Panc1 (cell line): ENCODE data around the gene BPTF. TPM values are rescaled to one million over a fixed set of nuclear protein-coding genes. Genes with fewer than 3 reads are reported as not detected.
"Not testable (repeated sequence)": the region's sequence is repeated elsewhere in the genome, so short reads cannot be mapped to it uniquely, and the experiment has no call there.

Experiments used
- ATAC-seq: fragments of 200-7000 bp; cut with Tn5 transposase; 2 replicates; pipeline ENCODE4 v1.9.1; 2020; ENCODE audit warnings: mild to moderate bottlenecking, moderate library complexity
- BruUV-seq: library from RNA; stranded (reverse); fragments of 400-500 nt; replicated peaks from 2 replicates; lab custom pipeline; 2021; lab: Mats Ljungman, UMichigan
- CTCF ChIA-PET: fragments of 300-600 bp; sonication (Branson Sonifier 250); formaldehyde crosslinking; loops from one replicate; lab custom pipeline; 2022; ENCODE audit warnings: antibody characterized with exemption; lab: Charles Lee
- POLR2A ChIA-PET: fragments of 300-600 bp; sonication (Branson Sonifier 250); formaldehyde crosslinking; loops from one replicate; lab custom pipeline; 2022; ENCODE audit warnings: antibody characterized with exemption; lab: Charles Lee
- DNase-seq: peaks from one replicate; pipeline ENCODE4 v3.0.0-alpha.2; 2010; ENCODE audit warnings: low read depth, low spot score
- H3K27ac ChIP-seq: 2 replicates; pipeline ENCODE4 v1.5.1; 2011; ENCODE audit warnings: mild to moderate bottlenecking, low read length, inconsistent platforms
- H3K27me3 ChIP-seq: fragments of 200-500 bp; sonication (Bioruptor generic); 2 replicates; pipeline ENCODE4 v1.6.0; 2014; ENCODE audit warnings: low read length, inconsistent platforms; ENCODE audit not compliant: control insufficient read depth, insufficient read depth
- H3K36me3 ChIP-seq: fragments of 200-500 bp; sonication (Bioruptor generic); 2 replicates; pipeline ENCODE4 v1.5.1; 2014; ENCODE audit warnings: inconsistent platforms, mild to moderate bottlenecking, low read length, moderate library complexity; ENCODE audit not compliant: control insufficient read depth, insufficient read depth
- H3K4me1 ChIP-seq: 2 replicates; pipeline ENCODE4 v1.5.1; 2011; ENCODE audit warnings: inconsistent platforms, mild to moderate bottlenecking, low read length, moderate library complexity; ENCODE audit not compliant: control insufficient read depth, insufficient read depth
- H3K4me3 ChIP-seq, 2 experiments: 2 replicates each; pipeline ENCODE4 v1.5.1; 2011 to 2012; ENCODE audit warnings: low read depth in 2 of 2, low read length in 2 of 2, mild to moderate bottlenecking in 2 of 2, inconsistent platforms in 1 of 2, moderate library complexity in 1 of 2
- H3K9me3 ChIP-seq: fragments of 200-500 bp; sonication (Bioruptor generic); 2 replicates; pipeline ENCODE4 v1.5.1; 2014; ENCODE audit warnings: low read depth, mild to moderate bottlenecking, inconsistent platforms, low read length, moderate library complexity; ENCODE audit not compliant: control insufficient read depth, insufficient read depth
- POLR2AphosphoS5 ChIP-seq: IDR thresholded peaks from 2 replicates; pipeline ENCODE4 v1.6.1; 2012; ENCODE audit warnings: mild to moderate bottlenecking, low read depth, low read length, moderate library complexity
- SIN3A ChIP-seq: IDR thresholded peaks from 2 replicates; pipeline ENCODE4 v1.6.1; 2012; ENCODE audit warnings: low read depth, mild to moderate bottlenecking, low read length, moderate library complexity, borderline replicate concordance; ENCODE audit not compliant: insufficient read depth
- TCF7L2 ChIP-seq: IDR thresholded peaks from 2 replicates; pipeline ENCODE4 v1.6.1; 2011; ENCODE audit warnings: mild to moderate bottlenecking, low read depth, low read length, inconsistent platforms
- in situ Hi-C: cut with HindIII; loops from 2 replicates; pipeline ENCODE4 v1.10.0; 2016; ENCODE audit warnings: low sequenced_read_pairs, low pct_unique_long_range_greater_than_20kb
- intact Hi-C: fragments of 100-400 bp; cut with micrococcal nuclease; formaldehyde crosslinking; loops from one replicate; pipeline ENCODE4 v1.10.0; 2022; ENCODE audit not compliant: unreplicated experiment
- total RNA-seq: library from RNA; stranded (reverse); gene quantifications from one replicate; pipeline ENCODE4 v1.2.1, GENCODE V29; 2021; ENCODE audit not compliant: unreplicated experiment
- TF ChIP-seq, protein P1 (sequence below): fragments of 450-650 bp; IDR thresholded peaks from 2 replicates; pipeline ENCODE4 v1.5.1; 2017; ENCODE audit warnings: mild to moderate bottlenecking
- TF ChIP-seq, protein P2 (sequence below), 2 experiments: IDR thresholded peaks; 2 replicates each; pipeline ENCODE4 v1.6.1; 2011 to 2012; ENCODE audit warnings: low read depth in 2 of 2, control low read depth in 1 of 2, low read length in 1 of 2, mild to moderate bottlenecking in 1 of 2, moderate library complexity in 1 of 2; ENCODE audit not compliant: insufficient read depth in 1 of 2

BPTF gene
- total RNA-seq, 1 experiment from 2014 or later: 51.1 TPM

DNA sequence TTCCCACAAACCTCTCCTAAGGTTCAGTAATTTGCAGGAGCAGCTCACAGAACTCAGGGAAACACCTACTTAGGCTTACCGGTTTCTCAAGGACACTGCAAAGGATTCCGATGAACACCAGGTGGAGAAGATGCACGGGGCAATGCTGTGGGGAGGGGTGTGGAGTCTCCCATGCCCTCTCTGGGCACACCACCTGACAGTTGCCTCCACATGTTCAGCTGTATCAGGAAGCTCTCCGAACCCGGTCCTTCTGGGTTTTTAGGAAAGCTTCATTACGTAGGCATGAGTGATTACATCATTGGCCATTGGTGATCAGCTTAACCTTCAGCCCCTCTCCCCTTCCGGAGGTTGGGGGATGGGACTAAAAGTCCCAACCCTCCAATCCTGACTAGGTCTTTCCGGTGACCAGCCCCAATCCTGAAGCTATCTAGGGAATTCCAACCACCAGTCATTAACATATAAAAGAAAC is 149.3 kb downstream of the BPTF start:
- no peaks in the 10 kb centered on the region for H3K4me1 ChIP-seq
- ChIA-PET POLR2A (no interaction called here), CTCF (no interaction called here)
- H3K27ac ChIP-seq: no peak overlapping the region
- TF ChIP-seq POLR2AphosphoS5 (no peak), SIN3A (no peak), TCF7L2 (no peak)
- TF ChIP-seq, protein P1, sequence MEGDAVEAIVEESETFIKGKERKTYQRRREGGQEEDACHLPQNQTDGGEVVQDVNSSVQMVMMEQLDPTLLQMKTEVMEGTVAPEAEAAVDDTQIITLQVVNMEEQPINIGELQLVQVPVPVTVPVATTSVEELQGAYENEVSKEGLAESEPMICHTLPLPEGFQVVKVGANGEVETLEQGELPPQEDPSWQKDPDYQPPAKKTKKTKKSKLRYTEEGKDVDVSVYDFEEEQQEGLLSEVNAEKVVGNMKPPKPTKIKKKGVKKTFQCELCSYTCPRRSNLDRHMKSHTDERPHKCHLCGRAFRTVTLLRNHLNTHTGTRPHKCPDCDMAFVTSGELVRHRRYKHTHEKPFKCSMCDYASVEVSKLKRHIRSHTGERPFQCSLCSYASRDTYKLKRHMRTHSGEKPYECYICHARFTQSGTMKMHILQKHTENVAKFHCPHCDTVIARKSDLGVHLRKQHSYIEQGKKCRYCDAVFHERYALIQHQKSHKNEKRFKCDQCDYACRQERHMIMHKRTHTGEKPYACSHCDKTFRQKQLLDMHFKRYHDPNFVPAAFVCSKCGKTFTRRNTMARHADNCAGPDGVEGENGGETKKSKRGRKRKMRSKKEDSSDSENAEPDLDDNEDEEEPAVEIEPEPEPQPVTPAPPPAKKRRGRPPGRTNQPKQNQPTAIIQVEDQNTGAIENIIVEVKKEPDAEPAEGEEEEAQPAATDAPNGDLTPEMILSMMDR: no peak
- TF ChIP-seq, protein P2, sequence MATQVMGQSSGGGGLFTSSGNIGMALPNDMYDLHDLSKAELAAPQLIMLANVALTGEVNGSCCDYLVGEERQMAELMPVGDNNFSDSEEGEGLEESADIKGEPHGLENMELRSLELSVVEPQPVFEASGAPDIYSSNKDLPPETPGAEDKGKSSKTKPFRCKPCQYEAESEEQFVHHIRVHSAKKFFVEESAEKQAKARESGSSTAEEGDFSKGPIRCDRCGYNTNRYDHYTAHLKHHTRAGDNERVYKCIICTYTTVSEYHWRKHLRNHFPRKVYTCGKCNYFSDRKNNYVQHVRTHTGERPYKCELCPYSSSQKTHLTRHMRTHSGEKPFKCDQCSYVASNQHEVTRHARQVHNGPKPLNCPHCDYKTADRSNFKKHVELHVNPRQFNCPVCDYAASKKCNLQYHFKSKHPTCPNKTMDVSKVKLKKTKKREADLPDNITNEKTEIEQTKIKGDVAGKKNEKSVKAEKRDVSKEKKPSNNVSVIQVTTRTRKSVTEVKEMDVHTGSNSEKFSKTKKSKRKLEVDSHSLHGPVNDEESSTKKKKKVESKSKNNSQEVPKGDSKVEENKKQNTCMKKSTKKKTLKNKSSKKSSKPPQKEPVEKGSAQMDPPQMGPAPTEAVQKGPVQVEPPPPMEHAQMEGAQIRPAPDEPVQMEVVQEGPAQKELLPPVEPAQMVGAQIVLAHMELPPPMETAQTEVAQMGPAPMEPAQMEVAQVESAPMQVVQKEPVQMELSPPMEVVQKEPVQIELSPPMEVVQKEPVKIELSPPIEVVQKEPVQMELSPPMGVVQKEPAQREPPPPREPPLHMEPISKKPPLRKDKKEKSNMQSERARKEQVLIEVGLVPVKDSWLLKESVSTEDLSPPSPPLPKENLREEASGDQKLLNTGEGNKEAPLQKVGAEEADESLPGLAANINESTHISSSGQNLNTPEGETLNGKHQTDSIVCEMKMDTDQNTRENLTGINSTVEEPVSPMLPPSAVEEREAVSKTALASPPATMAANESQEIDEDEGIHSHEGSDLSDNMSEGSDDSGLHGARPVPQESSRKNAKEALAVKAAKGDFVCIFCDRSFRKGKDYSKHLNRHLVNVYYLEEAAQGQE (IDR thresholded peaks at IDR 0.05; ENCODE audit: insufficient read depth in 1 of 2, low read depth in 2 of 2, low read length in 1 of 2): no peak
- in situ Hi-C loops (no loop called here), intact Hi-C loops (no loop called here)
- no peaks in the 10 kb centered on the region; the same call in 1 of the 2 replicates for H3K36me3 ChIP-seq
- DNase-seq (no peak), ATAC-seq (no peak)
- no peaks in the 10 kb centered on the region for H3K9me3 ChIP-seq
- no peak overlapping the region for H3K4me3 ChIP-seq
- no TSS peak for BruUV-seq
- H3K27me3 ChIP-seq: no peaks in the 10 kb centered on the region

DNA sequence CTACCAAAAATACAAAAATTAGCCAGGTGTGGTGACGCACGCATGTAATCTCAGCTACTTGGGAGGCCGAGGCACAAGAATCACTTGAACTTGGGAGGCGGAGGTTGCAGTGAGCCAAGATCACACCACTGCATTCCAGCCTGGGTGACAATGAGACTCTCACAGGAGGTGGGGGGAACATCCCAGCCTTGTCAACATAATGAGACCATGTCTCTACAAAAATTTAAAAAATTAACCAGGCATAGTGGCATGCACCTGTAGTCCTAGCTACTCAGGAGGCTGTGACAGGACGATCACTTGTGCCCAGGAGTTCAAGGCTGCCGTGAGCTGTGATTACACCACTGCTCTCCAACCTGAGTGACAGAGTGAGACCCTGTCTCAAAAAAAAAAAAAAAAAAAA is 151.0 kb downstream of the BPTF start:
- CTCF ChIA-PET, H3K9me3 ChIP-seq, H3K4me1 ChIP-seq, H3K4me3 ChIP-seq, BruUV-seq, H3K27ac ChIP-seq, H3K27me3 ChIP-seq, DNase-seq, POLR2A ChIA-PET, ATAC-seq, H3K36me3 ChIP-seq, intact Hi-C loops, in situ Hi-C loops: not testable (repeated sequence)

DNA sequence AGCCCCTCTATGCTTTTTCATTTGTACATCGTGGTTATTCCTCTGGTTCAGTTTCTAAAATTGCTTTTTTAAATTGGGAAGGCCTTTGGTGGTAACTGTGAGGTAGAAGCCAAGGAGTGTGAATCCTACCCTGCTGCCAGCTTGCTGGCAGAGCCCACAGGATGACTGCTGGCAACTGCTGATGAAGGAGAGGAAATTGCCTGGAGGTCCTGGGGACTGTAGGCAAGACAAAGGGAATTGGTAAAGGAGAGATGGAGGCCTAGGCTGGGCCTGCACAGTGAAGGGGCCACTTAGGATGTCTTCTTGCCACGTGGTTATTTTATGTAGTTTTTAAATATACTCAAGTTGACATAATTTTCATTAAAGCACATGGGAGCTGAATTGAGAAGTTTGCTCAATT is 155.2 kb downstream of the BPTF start:
- BruUV-seq: no TSS peak
- H3K9me3 ChIP-seq: no peaks in the 10 kb centered on the region

More for the DNA sequence above, 155.2 kb downstream of the BPTF start:
- TF ChIP-seq POLR2AphosphoS5 (no peak), TCF7L2 (no peak), SIN3A (no peak)
- TF ChIP-seq, protein P2 (IDR thresholded peaks at IDR 0.05; ENCODE audit: insufficient read depth in 1 of 2, low read depth in 2 of 2, low read length in 1 of 2): no peak
- TF ChIP-seq, protein P1: no peak
- no peak for DNase-seq
- CTCF ChIA-PET: no interaction called here
- POLR2A ChIA-PET: no interaction called here
- in situ Hi-C loops (no loop called here), intact Hi-C loops (no loop called here)
- Histone ChIP-seq H3K4me3 (no peak overlapping the region), H3K4me1 (no peaks in the 10 kb centered on the region), H3K36me3 (no peaks in the 10 kb centered on the region; the same call in 1 of the 2 replicates), H3K27ac (no peak overlapping the region), H3K27me3 (no peaks in the 10 kb centered on the region)
- peak; percentile 42; the same call in 1 of the 2 replicates for ATAC-seq
